Cardiac fibroblast (primary cell): ENCODE data around the gene AGAP5.

Experiments used
- DNase-seq, 2 donors: peaks; one replicate each; pipeline versions ENCODE4 v3.0.0 to v3.0.0-alpha.2; 2010; ENCODE audit warnings: low read depth in 2 of 2
- H3K4me3 ChIP-seq, 2 donors: replicated peaks in 1 of 2; 1 replicate in 1 of 2; 2 replicates in 1 of 2; pipeline ENCODE4 v1.5.1; 2011; ENCODE audit warnings: low read depth in 2 of 2, low read length in 2 of 2, mild to moderate bottlenecking in 2 of 2, moderate library complexity in 1 of 2
- CTCF ChIP-seq: IDR thresholded peaks from one replicate; pipeline ENCODE4 v1.5.1; 2011; ENCODE audit warnings: low read depth, mild to moderate bottlenecking, low read length, inconsistent platforms

AGAP5 gene

DNA sequence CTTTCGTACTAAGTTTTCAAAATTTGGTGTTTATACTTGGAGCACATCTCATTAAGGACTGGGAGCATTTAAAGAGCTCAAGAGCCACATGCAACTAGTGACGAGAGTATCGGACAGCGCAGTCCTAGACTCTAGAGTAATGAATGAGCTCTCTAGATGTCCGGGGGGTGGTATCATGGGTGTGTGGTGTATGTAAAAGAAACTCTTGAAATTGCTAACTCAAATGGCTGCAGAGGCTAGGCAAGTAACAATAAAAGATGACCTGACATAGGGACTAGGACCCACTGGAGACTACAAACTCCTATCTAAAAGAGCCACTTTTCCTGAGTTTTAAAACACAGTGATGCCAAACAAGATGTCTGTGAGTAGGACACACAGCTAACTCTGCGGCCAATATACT is 70.6 kb downstream of the AGAP5 start:
- TF ChIP-seq CTCF: no peak
- DNase-seq: no peak
- no peak overlapping the region for H3K4me3 ChIP-seq

DNA sequence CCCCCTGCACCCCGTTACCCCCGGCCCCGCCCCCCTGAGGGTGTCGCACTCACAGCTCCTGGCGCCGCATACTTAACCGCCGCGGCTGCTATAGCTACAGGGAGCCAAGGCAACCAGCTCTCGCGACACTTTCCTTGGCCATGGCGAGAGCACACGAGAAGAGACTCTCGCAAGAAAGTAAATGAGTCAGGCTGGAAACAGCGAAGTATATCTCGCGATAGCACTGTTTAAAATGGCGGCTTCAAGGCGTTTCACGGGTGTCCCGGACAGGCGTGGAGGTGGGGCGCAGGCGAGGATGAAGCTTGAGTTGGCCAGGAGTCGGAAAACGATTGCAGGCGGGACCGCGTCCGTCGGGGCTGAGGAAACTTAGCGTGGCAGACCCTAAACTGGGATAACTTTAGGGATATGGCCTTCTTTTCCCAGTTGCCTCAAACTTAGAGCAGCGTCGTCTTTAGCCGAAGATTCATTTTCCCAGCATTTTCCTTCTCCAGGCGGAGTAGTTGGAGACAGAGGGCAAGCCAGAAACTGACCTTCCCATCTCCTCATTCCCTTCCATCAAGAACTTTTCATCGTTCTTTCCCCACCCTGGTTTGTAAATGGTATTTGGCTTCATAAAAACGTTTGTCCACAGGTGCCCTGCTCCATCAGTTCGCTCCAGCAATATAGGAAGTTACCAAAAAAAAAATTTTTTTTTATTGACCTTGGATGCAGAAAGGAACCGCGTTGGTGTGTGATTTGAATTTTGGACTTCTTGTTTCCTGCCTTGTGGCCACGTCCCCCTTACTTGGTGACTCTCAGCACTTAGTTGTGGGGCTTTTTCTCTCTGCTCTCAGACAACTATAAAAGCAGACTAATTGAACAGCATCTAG is 71.8 kb downstream of the AGAP5 start:
- peak; percentile 98 to 99 for DNase-seq
- no peak for TF ChIP-seq CTCF
- peak overlapping the region; percentile 92 to 93 for H3K4me3 ChIP-seq

DNA sequence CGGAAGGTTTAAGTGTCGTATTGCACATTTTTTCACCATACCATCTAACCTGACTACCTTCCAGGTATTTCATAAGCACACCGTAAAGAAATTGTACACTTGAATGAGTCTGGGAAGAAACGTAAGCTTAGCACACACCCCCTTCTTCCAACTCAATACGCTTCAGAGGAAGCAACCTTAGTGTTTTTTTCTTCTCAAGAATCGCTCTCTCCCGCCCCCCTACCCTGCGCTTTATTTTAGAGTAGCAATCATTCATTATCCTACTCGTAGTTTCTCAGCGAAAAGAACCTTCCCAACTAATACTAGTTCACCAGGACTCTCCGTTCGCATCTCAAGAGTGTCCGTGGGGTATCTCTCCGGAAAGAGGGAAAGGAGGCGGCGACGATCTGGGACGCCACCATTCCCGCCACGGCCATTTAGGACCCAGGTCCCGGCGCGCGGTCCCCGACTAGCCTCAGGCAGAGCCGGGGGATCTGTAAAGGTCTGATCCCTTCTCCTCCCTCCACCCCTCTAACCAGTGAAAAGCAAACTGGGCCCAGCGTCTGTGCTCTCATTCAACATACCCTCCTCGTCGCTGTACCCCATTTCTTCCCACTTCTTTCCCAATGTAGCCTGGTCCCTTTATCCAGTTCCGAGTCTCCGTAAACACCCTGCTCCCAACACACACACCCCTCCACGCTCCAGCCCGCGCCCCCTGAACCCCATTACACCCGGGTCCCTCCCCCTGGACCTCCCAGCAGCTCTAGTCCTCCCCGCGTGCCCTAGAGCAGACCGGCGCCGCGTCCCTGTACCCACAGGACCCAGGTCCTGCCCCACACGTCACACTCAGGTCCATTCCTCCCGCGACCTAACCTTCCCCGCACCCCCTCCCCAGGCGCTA is 72.7 kb downstream of the AGAP5 start:
- H3K4me3 ChIP-seq: peak overlapping the region; percentile 92 to 93
- DNase-seq: peak; percentile 27 to 35
- no peak for TF ChIP-seq CTCF
